ENCODE measurements around the gene ANO9. TPM values are rescaled to one million over a fixed set of nuclear protein-coding genes. Genes with fewer than 3 reads are reported as not detected.

The ANO9 gene
- total and polyA plus RNA-seq, 2 donors (not counting 1 experiment from before 2014, with no cell fraction given), result not detected

DNA sequence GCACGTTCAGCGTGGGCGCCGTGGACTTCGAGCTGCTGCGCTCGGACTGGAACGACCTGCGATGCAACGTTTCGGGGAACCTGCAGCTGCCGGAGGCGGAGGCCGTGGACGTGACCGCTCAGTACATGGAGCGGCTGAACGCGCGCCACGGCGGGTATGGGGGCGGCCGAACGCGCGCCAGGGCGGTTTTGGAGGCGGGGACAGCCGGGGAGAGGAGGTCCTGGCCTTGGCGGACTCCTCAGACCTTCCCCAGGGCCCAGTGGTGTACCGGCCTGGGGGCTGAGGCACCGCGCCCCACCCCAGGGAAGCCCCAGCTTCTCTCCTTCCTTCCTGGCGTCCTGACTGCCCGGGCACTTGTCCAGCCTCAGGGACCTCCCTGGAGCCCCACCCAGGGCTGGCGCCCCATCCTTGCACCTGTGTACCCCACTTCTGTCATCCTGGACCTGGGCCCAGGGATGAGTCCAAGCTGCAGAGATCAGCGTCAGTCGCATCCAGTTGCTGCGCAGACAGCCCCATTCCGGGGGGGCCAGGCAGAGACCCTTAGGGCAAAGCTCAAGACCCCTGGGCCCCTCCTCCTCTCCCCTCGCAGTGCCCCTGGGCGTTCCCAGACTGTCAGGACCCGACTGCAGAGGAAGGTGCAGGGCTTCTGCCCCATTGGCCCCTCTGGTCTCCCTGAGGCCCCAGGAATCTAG lies 64.5 kb downstream of the ANO9 start:
- no peak overlapping the region for H3K27ac ChIP-seq (ENCODE audit: insufficient read depth, low read length)
- H3K9ac ChIP-seq (ENCODE audit: insufficient read depth, low read length), result no peak overlapping the region
- H3K27me3 ChIP-seq (ENCODE audit: control insufficient read depth, insufficient read depth, low read length), result no peaks in the 10 kb centered on the region
- H2AFZ ChIP-seq (ENCODE audit: low read length), result no peak overlapping the region
- no peaks in the 10 kb centered on the region for H3K79me2 ChIP-seq (ENCODE audit: control insufficient read depth, insufficient read depth, low read length)
- no peaks in the 10 kb centered on the region for H3K36me3 ChIP-seq (ENCODE audit: control insufficient read depth, insufficient read depth, low read length)
- TF ChIP-seq, protein P1, sequence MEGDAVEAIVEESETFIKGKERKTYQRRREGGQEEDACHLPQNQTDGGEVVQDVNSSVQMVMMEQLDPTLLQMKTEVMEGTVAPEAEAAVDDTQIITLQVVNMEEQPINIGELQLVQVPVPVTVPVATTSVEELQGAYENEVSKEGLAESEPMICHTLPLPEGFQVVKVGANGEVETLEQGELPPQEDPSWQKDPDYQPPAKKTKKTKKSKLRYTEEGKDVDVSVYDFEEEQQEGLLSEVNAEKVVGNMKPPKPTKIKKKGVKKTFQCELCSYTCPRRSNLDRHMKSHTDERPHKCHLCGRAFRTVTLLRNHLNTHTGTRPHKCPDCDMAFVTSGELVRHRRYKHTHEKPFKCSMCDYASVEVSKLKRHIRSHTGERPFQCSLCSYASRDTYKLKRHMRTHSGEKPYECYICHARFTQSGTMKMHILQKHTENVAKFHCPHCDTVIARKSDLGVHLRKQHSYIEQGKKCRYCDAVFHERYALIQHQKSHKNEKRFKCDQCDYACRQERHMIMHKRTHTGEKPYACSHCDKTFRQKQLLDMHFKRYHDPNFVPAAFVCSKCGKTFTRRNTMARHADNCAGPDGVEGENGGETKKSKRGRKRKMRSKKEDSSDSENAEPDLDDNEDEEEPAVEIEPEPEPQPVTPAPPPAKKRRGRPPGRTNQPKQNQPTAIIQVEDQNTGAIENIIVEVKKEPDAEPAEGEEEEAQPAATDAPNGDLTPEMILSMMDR (conservative IDR thresholded peaks at IDR 0.05 in 1 of 2, IDR thresholded peaks at IDR 0.05 in 1 of 2; ENCODE audit: low read depth in 1 of 2, low read length in 2 of 2), result no peak
- no peak for TF ChIP-seq EZH2 (IDR thresholded peaks at IDR 0.05; ENCODE audit: low read length, missing control alignments)
- no peaks in the 10 kb centered on the region for H3K4me1 ChIP-seq (ENCODE audit: control insufficient read depth, extremely low read depth, insufficient read depth, low read length)
- no peaks in the 10 kb centered on the region for H3K9me3 ChIP-seq (ENCODE audit: control insufficient read depth, insufficient read depth, low read depth, low read length)
- no peak overlapping the region for H3K4me3 ChIP-seq (replicated peaks in 1 of 4; ENCODE audit: control extremely low read depth in 1 of 4, insufficient read depth in 1 of 4, low read depth in 3 of 4, low read length in 4 of 4)
- no peak overlapping the region for H3K4me2 ChIP-seq (ENCODE audit: extremely low read depth, insufficient read depth, low read length)
- no peak for DNase-seq (ENCODE audit: low read depth in 2 of 2)
- H4K20me1 ChIP-seq (ENCODE audit: control insufficient read depth, extremely low read depth, insufficient read depth, low read length), result no peaks in the 10 kb centered on the region

DNA sequence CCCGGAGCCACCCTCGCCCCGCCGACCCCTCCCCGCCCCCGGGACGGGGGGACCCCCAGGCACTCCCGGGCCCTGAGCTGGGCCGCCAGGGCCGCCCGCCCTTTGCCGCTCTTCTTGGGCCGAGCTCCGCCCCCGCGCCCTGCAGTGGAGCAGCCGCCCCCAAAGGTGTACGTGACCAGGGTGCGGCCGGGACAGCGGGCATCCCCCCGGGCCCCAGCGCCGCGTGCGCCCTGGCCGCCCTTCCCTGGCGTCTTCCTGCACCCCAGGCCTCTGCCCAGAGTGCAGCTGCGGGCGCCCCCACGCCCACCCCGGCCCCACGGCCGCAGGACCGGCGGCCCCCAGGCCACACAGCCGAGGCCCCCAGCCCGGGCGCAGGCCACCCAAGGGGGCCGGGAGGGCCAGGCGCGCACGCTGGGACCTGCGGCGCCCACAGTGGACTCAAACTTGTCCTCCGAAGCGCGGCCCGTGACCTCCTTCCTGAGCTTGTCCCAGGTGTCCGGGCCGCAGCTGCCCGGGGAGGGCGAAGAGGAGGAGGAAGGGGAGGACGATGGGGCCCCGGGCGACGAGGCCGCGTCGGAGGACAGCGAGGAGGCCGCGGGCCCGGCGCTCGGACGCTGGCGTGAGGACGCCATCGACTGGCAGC lies 65.2 kb downstream of the ANO9 start:
- no peaks in the 10 kb centered on the region for H3K9me3 ChIP-seq (ENCODE audit: control insufficient read depth, insufficient read depth, low read depth, low read length)
- H3K79me2 ChIP-seq (ENCODE audit: control insufficient read depth, insufficient read depth, low read length), result no peaks in the 10 kb centered on the region
- H3K4me3 ChIP-seq (replicated peaks in 1 of 4; ENCODE audit: control extremely low read depth in 1 of 4, insufficient read depth in 1 of 4, low read depth in 3 of 4, low read length in 4 of 4), result no peak overlapping the region
- H3K9ac ChIP-seq (ENCODE audit: insufficient read depth, low read length), result no peak overlapping the region
- H3K27me3 ChIP-seq (ENCODE audit: control insufficient read depth, insufficient read depth, low read length), result no peaks in the 10 kb centered on the region
- no peaks in the 10 kb centered on the region for H4K20me1 ChIP-seq (ENCODE audit: control insufficient read depth, extremely low read depth, insufficient read depth, low read length)
- H3K4me2 ChIP-seq (ENCODE audit: extremely low read depth, insufficient read depth, low read length), result no peak overlapping the region
- H3K36me3 ChIP-seq (ENCODE audit: control insufficient read depth, insufficient read depth, low read length), result no peaks in the 10 kb centered on the region
- H3K27ac ChIP-seq (ENCODE audit: insufficient read depth, low read length), result no peak overlapping the region
- H3K4me1 ChIP-seq (ENCODE audit: control insufficient read depth, extremely low read depth, insufficient read depth, low read length), result no peaks in the 10 kb centered on the region
- no peak for TF ChIP-seq EZH2 (IDR thresholded peaks at IDR 0.05; ENCODE audit: low read length, missing control alignments)
- TF ChIP-seq, protein P1 (conservative IDR thresholded peaks at IDR 0.05 in 1 of 2, IDR thresholded peaks at IDR 0.05 in 1 of 2; ENCODE audit: low read depth in 1 of 2, low read length in 2 of 2), result no peak
- no peak for DNase-seq (ENCODE audit: low read depth in 2 of 2)
- H2AFZ ChIP-seq (ENCODE audit: low read length), result no peak overlapping the region

DNA sequence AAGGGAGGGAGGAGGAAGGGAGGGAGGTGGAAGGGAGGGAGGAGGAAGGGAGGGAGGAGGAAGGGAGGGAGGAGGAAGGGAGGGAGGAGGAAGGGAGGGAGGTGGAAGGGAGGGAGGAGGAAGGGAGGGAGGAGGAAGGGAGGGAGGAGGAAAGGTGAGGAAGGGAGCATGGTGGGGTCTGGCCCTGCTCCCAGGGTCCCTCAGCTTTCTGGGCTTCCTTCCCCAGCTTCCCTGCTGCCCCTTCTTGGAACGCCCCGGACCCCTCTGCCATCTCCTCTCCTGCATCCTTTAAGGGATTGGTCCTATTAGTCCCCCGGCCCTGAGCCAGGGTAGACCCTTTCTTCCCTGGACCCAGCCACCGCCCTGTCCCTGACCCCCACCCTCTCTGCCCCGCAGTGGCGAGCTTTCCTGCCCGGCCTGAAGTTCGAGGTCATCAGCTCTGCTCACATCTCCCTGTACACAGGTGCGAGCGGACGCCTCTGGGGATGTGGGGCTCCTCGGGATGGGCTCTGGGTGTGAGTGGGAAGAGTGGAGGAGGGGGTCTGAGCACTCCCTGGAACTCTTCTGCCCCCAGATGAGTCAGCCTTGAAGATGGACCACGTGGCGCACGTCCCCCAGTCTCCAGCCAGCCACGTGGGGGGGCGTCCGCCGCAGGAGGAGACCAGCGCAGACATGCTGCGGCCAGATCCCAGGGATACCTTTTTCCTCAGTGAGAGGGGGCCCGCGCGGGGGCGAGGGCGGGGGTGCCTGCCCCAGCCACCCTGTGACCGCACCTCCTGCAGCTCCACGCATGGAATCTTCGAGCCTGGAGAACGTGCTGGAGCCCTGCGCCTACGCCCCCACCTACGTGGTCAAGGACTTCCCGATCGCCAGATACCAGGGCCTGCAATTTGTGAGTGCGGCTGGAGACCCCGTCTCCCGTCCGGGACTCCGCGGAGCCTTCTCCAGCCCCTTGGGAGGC lies 66.5 kb downstream of the ANO9 start:
- H3K27ac ChIP-seq (ENCODE audit: insufficient read depth, low read length), result no peak overlapping the region
- no peaks in the 10 kb centered on the region for H3K9me3 ChIP-seq (ENCODE audit: control insufficient read depth, insufficient read depth, low read depth, low read length)
- no peak overlapping the region for H3K4me2 ChIP-seq (ENCODE audit: extremely low read depth, insufficient read depth, low read length)
- no peak overlapping the region for H3K4me3 ChIP-seq (replicated peaks in 1 of 4; ENCODE audit: control extremely low read depth in 1 of 4, insufficient read depth in 1 of 4, low read depth in 3 of 4, low read length in 4 of 4)
- H2AFZ ChIP-seq (ENCODE audit: low read length), result no peak overlapping the region
- TF ChIP-seq EZH2 (IDR thresholded peaks at IDR 0.05; ENCODE audit: low read length, missing control alignments), result no peak
- TF ChIP-seq, protein P1 (conservative IDR thresholded peaks at IDR 0.05 in 1 of 2, IDR thresholded peaks at IDR 0.05 in 1 of 2; ENCODE audit: low read depth in 1 of 2, low read length in 2 of 2), result no peak
- H3K9ac ChIP-seq (ENCODE audit: insufficient read depth, low read length), result no peak overlapping the region
- H3K27me3 ChIP-seq (ENCODE audit: control insufficient read depth, insufficient read depth, low read length), result no peaks in the 10 kb centered on the region
- no peaks in the 10 kb centered on the region for H3K4me1 ChIP-seq (ENCODE audit: control insufficient read depth, extremely low read depth, insufficient read depth, low read length)
- no peaks in the 10 kb centered on the region for H3K36me3 ChIP-seq (ENCODE audit: control insufficient read depth, insufficient read depth, low read length)
- no peaks in the 10 kb centered on the region for H4K20me1 ChIP-seq (ENCODE audit: control insufficient read depth, extremely low read depth, insufficient read depth, low read length)
- no peak for DNase-seq (ENCODE audit: low read depth in 2 of 2)
- no peaks in the 10 kb centered on the region for H3K79me2 ChIP-seq (ENCODE audit: control insufficient read depth, insufficient read depth, low read length)

Measured in fibroblast of lung (primary cell).